Cardiac muscle cell (in vitro differentiated cells and primary cell): ENCODE data around the gene SUPT6H. TPM values are rescaled to one million over a fixed set of nuclear protein-coding genes. Genes with fewer than 3 reads are reported as not detected.

Experiments
- DNase-seq, 2 donors: peaks; one replicate each; pipeline versions ENCODE4 v3.0.0 to v3.0.0-alpha.2; 2010 to 2017; ENCODE audit warnings: low read depth in 1 of 2, low spot score in 1 of 2
- H3K27ac ChIP-seq: fragments of 200-600 bp; sonication (generic); 2 replicates; pipeline ENCODE4 v1.5.1; 2016
- H3K27me3 ChIP-seq: fragments of 200-600 bp; sonication (generic); 2 replicates; pipeline ENCODE4 v1.6.0; 2016; ENCODE audit warnings: control low read depth
- H3K36me3 ChIP-seq: fragments of 200-600 bp; sonication (generic); 2 replicates; pipeline ENCODE4 v1.5.1; 2016; ENCODE audit warnings: control low read depth
- H3K4me1 ChIP-seq: fragments of 200-600 bp; sonication (generic); 2 replicates; pipeline ENCODE4 v1.8.1; 2017; ENCODE audit warnings: low read depth, mild to moderate bottlenecking, mixed run types
- H3K4me3 ChIP-seq: fragments of 200-600 bp; sonication (generic); 2 replicates; pipeline ENCODE4 v1.5.1; 2016; ENCODE audit warnings: mild to moderate bottlenecking
- H3K9me3 ChIP-seq: fragments of 200-600 bp; sonication (generic); 2 replicates; pipeline ENCODE4 v1.5.1; 2017; ENCODE audit warnings: low read depth, mild to moderate bottlenecking, control low read depth
- polyA plus RNA-seq: library from polyadenylated mRNA; unstranded; fragments of >200 nt; fragmentation: Nextera tagmentation; extraction: Ambion mirVana; gene quantifications from 2 replicates; pipeline ENCODE4 v1.2.1, GENCODE V29; 2016
- total RNA-seq: library from RNA; depleted of rRNA; stranded (reverse); fragments of >200 nt; gene quantifications from 2 replicates; pipeline ENCODE4 v1.2.3, GENCODE V29; 2016
- TF ChIP-seq, protein P1 (sequence below): IDR thresholded peaks from 2 replicates; pipeline ENCODE4 v1.5.1; 2012; ENCODE audit warnings: low read depth, mild to moderate bottlenecking, low read length

Gene SUPT6H
- 33.5 and 67.8 TPM in 2 replicates for total RNA-seq
- polyA plus RNA-seq, result 29.7 and 33.7 TPM in 2 replicates

DNA sequence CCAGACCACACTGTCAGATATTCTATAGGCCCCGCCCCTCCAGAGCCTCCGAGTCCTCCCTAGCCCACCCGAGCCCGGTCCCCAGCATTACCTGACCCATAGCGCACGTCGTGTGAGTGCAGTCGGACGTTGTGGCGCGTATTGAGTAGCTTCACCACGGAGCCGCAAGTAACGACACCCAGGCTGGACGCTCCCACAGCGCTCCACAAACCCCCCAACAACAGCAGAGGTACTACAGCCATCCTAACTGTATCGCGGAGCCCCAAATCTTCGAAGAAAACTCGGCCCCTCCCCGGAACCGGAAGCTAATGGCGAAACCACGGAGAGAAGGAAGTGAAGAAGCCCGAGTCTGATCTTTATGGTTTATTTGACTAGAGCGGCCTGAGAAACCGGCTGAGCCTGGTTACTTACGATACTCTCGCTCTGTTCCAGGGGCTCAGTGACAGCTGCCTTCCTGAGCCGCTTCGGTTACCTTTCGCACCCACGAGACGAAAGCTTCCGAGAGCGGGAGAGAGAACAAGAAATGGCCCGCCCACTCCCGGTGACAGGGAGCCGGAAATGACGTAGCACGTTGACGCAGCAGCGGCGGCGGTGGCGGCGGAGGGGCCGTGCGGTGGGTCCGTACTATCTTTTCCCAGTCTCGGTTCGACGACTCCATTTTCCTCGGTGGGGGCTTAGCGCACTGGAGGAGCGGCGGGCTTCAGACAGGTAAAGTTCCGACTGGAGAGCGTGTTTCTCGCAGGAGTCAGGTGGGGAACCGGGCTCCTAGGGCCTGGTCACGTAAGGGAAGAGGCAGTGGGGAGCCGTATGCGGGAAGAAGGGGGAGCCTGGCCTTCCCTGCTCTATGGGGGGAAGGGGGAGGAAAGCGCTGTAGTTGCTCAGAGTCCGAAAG lies at the start of gene SUPT6H, which contains the start of gene SDF2:
Gene SUPT6H (plus strand): TSS at position 571 of the 892 bp plus-strand sequence. CDS start 11,197 bp downstream, outside the sequence.
Gene SDF2 (minus strand): TSS at position 272 of the 892 bp plus-strand sequence. CDS start 30 bp downstream, at position 242.
- Histone ChIP-seq H3K36me3 (peaks cover 7% of the 10 kb centered on the region), H3K27me3 (no peaks in the 10 kb centered on the region), H3K4me3 (peak within 1 kb of the TSS; percentile 73), H3K27ac (peak within 1 kb of the TSS; percentile 98), H3K9me3 (no peaks in the 10 kb centered on the region), H3K4me1 (peaks cover 14% of the 10 kb centered on the region)
- peak; percentile 88 to 93 for DNase-seq
- TF ChIP-seq, protein P1, sequence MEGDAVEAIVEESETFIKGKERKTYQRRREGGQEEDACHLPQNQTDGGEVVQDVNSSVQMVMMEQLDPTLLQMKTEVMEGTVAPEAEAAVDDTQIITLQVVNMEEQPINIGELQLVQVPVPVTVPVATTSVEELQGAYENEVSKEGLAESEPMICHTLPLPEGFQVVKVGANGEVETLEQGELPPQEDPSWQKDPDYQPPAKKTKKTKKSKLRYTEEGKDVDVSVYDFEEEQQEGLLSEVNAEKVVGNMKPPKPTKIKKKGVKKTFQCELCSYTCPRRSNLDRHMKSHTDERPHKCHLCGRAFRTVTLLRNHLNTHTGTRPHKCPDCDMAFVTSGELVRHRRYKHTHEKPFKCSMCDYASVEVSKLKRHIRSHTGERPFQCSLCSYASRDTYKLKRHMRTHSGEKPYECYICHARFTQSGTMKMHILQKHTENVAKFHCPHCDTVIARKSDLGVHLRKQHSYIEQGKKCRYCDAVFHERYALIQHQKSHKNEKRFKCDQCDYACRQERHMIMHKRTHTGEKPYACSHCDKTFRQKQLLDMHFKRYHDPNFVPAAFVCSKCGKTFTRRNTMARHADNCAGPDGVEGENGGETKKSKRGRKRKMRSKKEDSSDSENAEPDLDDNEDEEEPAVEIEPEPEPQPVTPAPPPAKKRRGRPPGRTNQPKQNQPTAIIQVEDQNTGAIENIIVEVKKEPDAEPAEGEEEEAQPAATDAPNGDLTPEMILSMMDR, result no peak

- Histone ChIP-seq H3K27me3 (no peaks in the 10 kb centered on the region), H3K4me1 (no peaks in the 10 kb centered on the region), H3K36me3 (peaks cover 32% of the 10 kb centered on the region), H3K9me3 (no peaks in the 10 kb centered on the region), H3K4me3 (no peak overlapping the region), H3K27ac (no peak overlapping the region)
- no peak for DNase-seq
- TF ChIP-seq, protein P1, result no peak
These were observed 49.5 kb upstream of the SUPT6H start for GRCh38 chr17:28612531-28612930.

- Histone ChIP-seq H3K4me3 (no peak overlapping the region), H3K36me3 (peaks cover 36% of the 10 kb centered on the region), H3K9me3 (no peaks in the 10 kb centered on the region), H3K27me3 (no peaks in the 10 kb centered on the region), H3K4me1 (no peaks in the 10 kb centered on the region), H3K27ac (no peak overlapping the region)
- peak; percentile 58 for DNase-seq
- TF ChIP-seq, protein P1, result peak; percentile 77
These were observed 48.8 kb upstream of the SUPT6H start for GRCh38 chr17:28612936-28613872.

GRCh38 chr17:28613931-28614381 lies 48.0 kb upstream of the SUPT6H start, which contains the start of gene RSKR:
Gene RSKR, minus strand, starts transcription at chr17:28614185. Its CDS starts 24 bp downstream, at chr17:28614161.
- Histone ChIP-seq H3K4me3 (no peak within 1 kb of the TSS), H3K27me3 (no peaks in the 10 kb centered on the region), H3K36me3 (peaks cover 44% of the 10 kb centered on the region), H3K27ac (no peak within 1 kb of the TSS), H3K4me1 (no peaks in the 10 kb centered on the region), H3K9me3 (no peaks in the 10 kb centered on the region)
- TF ChIP-seq, protein P1, result no peak
- DNase-seq, result no peak
